Breast epithelium (tissue), 4 donors: ENCODE measurements around the gene PWWP2B. TPM values are rescaled to one million over a fixed set of nuclear protein-coding genes. Genes with fewer than 3 reads are reported as not detected.

Source experiments
- DNase-seq, 2 donors: peaks; one replicate each; pipeline ENCODE4 v3.0.0-alpha.2; 2019; ENCODE audit warnings: low spot score in 2 of 2
- H3K27ac ChIP-seq, 2 donors: fragments of 200-600 bp; sonication (generic) in 1 of 2; one replicate each; pipeline ENCODE4 v1.5.1; 2016 to 2019; ENCODE audit warnings: mild to moderate bottlenecking in 1 of 2
- H3K27me3 ChIP-seq, 2 donors: fragments of 200-600 bp; sonication (generic) in 1 of 2; one replicate each; pipeline versions ENCODE4 v1.5.1 to v1.6.0; 2017 to 2019; ENCODE audit warnings: control low read depth in 1 of 2, mild to moderate bottlenecking in 1 of 2
- H3K36me3 ChIP-seq: fragments of 200-600 bp; one replicate; pipeline ENCODE4 v1.5.1; 2019
- H3K4me1 ChIP-seq, 2 donors: fragments of 200-600 bp; sonication (generic); one replicate each; pipeline ENCODE4 v1.5.1; 2016 to 2019; ENCODE audit warnings: control low read depth in 1 of 2
- H3K4me3 ChIP-seq, 3 donors: fragments of 200-600 bp; sonication (generic); 1 replicate in 2 of 3; 2 replicates in 1 of 3; pipeline ENCODE4 v1.5.1; 2016 to 2019; ENCODE audit warnings: mild to moderate bottlenecking in 3 of 3, moderate library complexity in 2 of 3
- H3K9me3 ChIP-seq, 2 donors: fragments of 200-600 bp; sonication (generic) in 1 of 2; one replicate each; pipeline ENCODE4 v1.5.1; 2016 to 2019; ENCODE audit warnings: control low read depth in 1 of 2
- POLR2A ChIP-seq: fragments of 450-650 bp; IDR thresholded peaks from one replicate; pipeline ENCODE4 v1.6.1; 2016; ENCODE audit warnings: antibody characterized with exemption, mild to moderate bottlenecking, moderate library complexity
- POLR2AphosphoS5 ChIP-seq, 3 donors: sonication (generic); formaldehyde crosslinking; IDR thresholded peaks; one replicate each; pipeline ENCODE4 v1.6.1; 2017; ENCODE audit warnings: antibody characterized with exemption in 3 of 3
- intact Hi-C: fragments of 100-400 bp; cut with DNase I; formaldehyde crosslinking; loops from one replicate; pipeline ENCODE4 v1.15.1; 2023; ENCODE audit warnings: low total_unique reads
- total RNA-seq, 3 donors: library from RNA; depleted of rRNA; stranded (reverse); fragments of >200 nt; gene quantifications; one replicate each; pipeline ENCODE4 v1.1.0, GENCODE V29; 2016
- TF ChIP-seq, protein P1 (sequence below), 3 donors: fragments of 450-650 bp; IDR thresholded peaks; one replicate each; pipeline ENCODE4 v1.5.1; 2016 to 2017; ENCODE audit warnings: antibody characterized with exemption in 3 of 3, mild to moderate bottlenecking in 3 of 3, moderate library complexity in 3 of 3

Gene PWWP2B
- total RNA-seq, 3 donors from 2014 or later = 10.7 to 15.5 (median 13.4) TPM

DNA sequence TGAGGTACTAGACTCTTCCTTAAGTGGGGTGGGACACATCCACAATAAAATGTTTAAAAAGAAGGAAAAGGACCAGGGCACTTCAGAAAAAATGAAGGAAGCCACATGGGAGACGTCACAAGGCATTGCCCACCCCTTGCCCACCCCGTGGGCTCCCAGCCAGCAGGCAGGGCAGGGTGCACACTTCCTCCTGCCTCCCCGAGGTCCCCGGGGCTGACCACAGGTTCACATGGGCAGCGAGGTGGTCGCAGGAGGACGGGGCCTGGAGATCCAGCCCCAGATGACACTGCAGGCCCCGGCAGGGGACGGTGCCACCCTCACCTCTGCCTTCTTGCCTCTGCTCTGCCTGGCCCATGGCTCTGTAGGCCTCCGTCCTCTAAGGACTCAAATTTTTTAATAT is 45.6 kb downstream of the PWWP2B start:
- H3K27ac ChIP-seq = no peak overlapping the region
- DNase-seq = no peak
- intact Hi-C loops = no loop called here

DNA sequence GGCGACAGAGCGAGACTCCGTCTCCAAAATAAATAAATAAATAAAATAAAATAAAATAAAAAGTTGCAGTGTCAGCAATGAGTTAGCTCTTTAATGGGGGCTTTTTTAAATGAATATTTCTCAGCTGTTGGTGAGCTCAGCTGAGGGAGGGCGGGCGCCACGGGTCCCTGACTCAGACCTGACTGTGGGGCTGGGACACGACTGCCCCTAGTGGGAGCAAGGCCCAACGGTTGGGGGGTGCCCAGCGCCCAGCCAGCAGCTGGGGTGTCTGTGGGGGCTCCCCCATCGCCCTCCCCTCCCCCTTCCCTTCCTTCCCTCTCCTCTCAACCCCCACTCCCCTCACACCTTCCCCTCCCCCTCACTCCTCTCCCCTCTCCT is 46.6 kb downstream of the PWWP2B start:
- TF ChIP-seq, protein P1, sequence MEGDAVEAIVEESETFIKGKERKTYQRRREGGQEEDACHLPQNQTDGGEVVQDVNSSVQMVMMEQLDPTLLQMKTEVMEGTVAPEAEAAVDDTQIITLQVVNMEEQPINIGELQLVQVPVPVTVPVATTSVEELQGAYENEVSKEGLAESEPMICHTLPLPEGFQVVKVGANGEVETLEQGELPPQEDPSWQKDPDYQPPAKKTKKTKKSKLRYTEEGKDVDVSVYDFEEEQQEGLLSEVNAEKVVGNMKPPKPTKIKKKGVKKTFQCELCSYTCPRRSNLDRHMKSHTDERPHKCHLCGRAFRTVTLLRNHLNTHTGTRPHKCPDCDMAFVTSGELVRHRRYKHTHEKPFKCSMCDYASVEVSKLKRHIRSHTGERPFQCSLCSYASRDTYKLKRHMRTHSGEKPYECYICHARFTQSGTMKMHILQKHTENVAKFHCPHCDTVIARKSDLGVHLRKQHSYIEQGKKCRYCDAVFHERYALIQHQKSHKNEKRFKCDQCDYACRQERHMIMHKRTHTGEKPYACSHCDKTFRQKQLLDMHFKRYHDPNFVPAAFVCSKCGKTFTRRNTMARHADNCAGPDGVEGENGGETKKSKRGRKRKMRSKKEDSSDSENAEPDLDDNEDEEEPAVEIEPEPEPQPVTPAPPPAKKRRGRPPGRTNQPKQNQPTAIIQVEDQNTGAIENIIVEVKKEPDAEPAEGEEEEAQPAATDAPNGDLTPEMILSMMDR (IDR thresholded peaks at IDR 0.05) = no peak
- TF ChIP-seq POLR2A (no peak), POLR2AphosphoS5 (IDR thresholded peaks at IDR 0.05) (no peak)
- no peaks in the 10 kb centered on the region for H3K9me3 ChIP-seq
- DNase-seq = no peak
- no peak overlapping the region for H3K4me3 ChIP-seq
- H3K27me3 ChIP-seq = no peaks in the 10 kb centered on the region
- intact Hi-C loops = no loop called here
- H3K36me3 ChIP-seq = no peaks in the 10 kb centered on the region
- H3K4me1 ChIP-seq = peaks cover 6 to 15% of the 10 kb centered on the region in 2 donors
- no peak overlapping the region for H3K27ac ChIP-seq

More for the DNA sequence above, 45.6 kb downstream of the PWWP2B start:
- TF ChIP-seq POLR2A (no peak), POLR2AphosphoS5 (IDR thresholded peaks at IDR 0.05) (no peak)
- TF ChIP-seq, protein P1 (IDR thresholded peaks at IDR 0.05) = no peak
- no peaks in the 10 kb centered on the region for H3K36me3 ChIP-seq
- H3K4me3 ChIP-seq = no peak overlapping the region
- peaks cover 6 to 9% of the 10 kb centered on the region in 2 donors for H3K4me1 ChIP-seq
- no peaks in the 10 kb centered on the region for H3K27me3 ChIP-seq
- H3K9me3 ChIP-seq = no peaks in the 10 kb centered on the region

DNA sequence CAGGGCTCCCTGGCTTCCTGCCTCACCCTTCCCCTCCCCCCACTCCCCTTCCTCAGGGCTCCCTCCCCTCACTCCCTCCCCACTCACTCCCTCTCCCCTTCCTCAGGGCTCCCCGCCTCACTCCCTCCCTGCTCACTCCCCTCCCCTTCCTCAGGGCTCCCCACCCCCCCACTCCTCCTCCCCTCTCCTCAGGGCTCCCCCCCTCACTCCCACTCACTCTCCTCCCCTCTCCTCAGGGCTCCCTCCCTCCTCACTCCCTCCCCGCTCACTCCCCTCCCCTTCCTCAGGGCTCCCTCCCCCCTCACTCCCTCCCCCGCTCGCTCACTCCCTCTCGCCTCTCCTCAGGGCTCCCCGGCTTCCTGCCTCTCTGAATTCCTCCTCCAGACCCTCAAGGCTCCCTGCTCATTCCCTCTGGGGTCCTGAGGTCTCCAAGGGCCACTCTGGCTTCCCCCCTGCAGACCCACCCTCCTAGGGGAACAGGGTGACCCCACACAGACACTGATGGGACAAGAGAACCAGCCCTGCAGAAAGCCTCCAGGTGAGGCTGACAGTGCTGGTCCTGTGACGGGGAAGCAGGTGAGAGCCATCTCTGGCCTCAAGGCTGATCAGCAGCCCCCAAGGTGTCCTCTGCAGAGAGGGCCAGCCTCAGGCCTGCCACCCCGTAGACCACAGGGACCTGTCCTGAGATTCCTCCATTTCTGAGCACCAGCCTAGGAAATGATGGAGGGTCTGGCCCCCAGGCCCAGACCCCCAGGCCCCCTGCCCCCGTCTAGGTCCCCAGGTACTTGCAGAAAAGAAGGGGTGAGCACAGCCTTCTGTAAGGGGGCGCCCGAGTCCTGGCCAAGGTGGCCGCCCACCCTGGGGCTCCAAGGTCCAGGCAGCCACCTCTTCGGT is 47.2 kb downstream of the PWWP2B start:
- no peaks in the 10 kb centered on the region for H3K36me3 ChIP-seq
- no peaks in the 10 kb centered on the region for H3K9me3 ChIP-seq
- intact Hi-C loops = no loop called here
- H3K4me3 ChIP-seq = no peak overlapping the region
- TF ChIP-seq POLR2A (no peak), POLR2AphosphoS5 (IDR thresholded peaks at IDR 0.05) (no peak)
- TF ChIP-seq, protein P1 (IDR thresholded peaks at IDR 0.05) = no peak
- DNase-seq = no peak
- H3K27me3 ChIP-seq = no peaks in the 10 kb centered on the region
- peaks cover 6 to 15% of the 10 kb centered on the region in 2 donors for H3K4me1 ChIP-seq
- H3K27ac ChIP-seq = no peak overlapping the region

DNA sequence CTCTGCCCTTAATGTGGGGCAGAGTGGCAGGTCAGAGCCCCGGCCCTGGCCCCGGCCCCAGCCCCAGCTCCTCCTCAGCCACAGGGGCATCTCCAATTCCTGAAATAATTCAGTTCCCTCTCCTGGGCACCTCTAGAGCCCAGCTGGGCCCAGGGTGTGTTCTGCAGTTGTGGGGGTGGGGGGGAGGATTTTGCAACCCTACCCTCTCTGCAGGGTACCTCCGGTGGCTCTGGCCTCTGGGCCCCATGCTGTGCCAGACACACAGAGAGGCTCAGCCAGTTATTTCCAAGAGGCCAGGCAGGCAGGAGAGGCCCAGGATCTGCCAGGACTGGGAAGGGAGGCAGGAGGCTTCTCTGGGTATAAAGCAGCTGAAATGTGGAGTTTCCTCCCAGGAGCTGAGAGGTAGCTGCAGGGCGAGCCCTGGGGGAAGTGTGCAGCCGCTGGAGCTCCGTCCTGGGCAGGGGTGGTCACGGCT is 47.9 kb downstream of the PWWP2B start:
- DNase-seq = no peak
- Histone ChIP-seq H3K4me1 (peaks cover 6 to 15% of the 10 kb centered on the region in 2 donors), H3K27ac (no peak overlapping the region), H3K4me3 (no peak overlapping the region), H3K27me3 (no peaks in the 10 kb centered on the region), H3K36me3 (no peaks in the 10 kb centered on the region), H3K9me3 (no peaks in the 10 kb centered on the region)
- intact Hi-C loops = loop anchor here (5.0 kb wide), 1 partner anchor 53 kb away; no protein-coding TSS in a partner anchor
- TF ChIP-seq POLR2AphosphoS5 (IDR thresholded peaks at IDR 0.05) (no peak), POLR2A (no peak)
- TF ChIP-seq, protein P1 (IDR thresholded peaks at IDR 0.05) = no peak
